ENCODE measurements around the gene RPS3A.

The RPS3A gene

GRCh38 chr4:151099976-151100417, 569 bp downstream of the RPS3A start:
- peak overlapping the region; percentile 98 for H3K27ac ChIP-seq
- TF ChIP-seq CTCF (conservative IDR thresholded peaks at IDR 0.05) (no peak), ZFX (IDR thresholded peaks at IDR 0.05) (no peak; the same call in 1 of the 2 replicates)

GRCh38 chr4:151100531-151100930, 1.1 kb downstream of the RPS3A start:
- peak overlapping the region; percentile 98 for H3K27ac ChIP-seq
- TF ChIP-seq CTCF (conservative IDR thresholded peaks at IDR 0.05) = no peak
- TF ChIP-seq ZFX (IDR thresholded peaks at IDR 0.05) = no peak

DNA sequence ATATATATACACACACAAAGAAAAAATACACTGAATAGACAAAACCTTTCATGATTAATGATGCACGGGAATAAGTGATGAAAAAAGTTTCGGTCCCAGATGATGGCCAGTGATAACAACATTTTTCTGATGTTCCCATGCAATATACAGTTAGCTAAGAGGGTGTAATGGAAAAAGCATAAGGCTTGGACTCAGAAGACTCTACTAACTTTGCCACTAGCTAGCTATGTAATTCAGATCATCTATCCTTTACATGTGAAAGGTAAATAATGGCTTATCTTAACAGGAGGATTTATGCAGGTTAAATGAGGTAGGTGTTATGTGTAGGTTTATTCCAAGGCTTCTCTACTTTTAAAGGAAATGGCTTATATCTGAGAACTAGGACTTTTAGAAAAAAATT, 4.3 kb downstream of the RPS3A start:
- TF ChIP-seq CTCF (conservative IDR thresholded peaks at IDR 0.05) = no peak
- TF ChIP-seq ZFX (IDR thresholded peaks at IDR 0.05) = no peak
- no peak overlapping the region for H3K27ac ChIP-seq

DNA sequence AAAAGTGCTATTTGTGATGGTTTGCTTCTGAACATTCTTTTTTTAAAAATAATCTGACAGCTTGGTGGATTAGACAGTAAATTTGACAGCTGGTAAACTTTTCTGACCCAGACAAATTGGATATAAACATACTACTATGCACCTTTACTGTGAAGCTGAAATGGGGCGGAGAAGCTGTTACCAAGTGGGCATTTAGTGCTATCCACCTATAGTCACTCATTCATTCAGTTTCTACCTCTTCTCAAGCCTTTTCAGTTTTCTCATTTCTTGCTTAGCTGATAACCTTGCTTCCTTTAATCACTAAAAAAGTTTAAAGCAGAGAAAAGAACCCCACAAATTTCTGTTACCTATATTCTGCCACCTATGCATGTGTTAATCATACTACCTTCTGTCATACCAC, 5.2 kb downstream of the RPS3A start:
- H3K27ac ChIP-seq = no peak overlapping the region
- TF ChIP-seq CTCF (conservative IDR thresholded peaks at IDR 0.05) (no peak), ZFX (IDR thresholded peaks at IDR 0.05) (no peak)

- TF ChIP-seq CTCF (conservative IDR thresholded peaks at IDR 0.05) = no peak
- TF ChIP-seq ZFX (IDR thresholded peaks at IDR 0.05) = no peak
- no peak overlapping the region for H3K27ac ChIP-seq
Observed at GRCh38 chr4:151105454-151106032, 6.1 kb downstream of the RPS3A start.

GRCh38 chr4:151107063-151107462, 7.6 kb downstream of the RPS3A start:
- TF ChIP-seq ZFX (IDR thresholded peaks at IDR 0.05) = no peak
- TF ChIP-seq CTCF (conservative IDR thresholded peaks at IDR 0.05) = no peak
- H3K27ac ChIP-seq = no peak overlapping the region

- H3K27ac ChIP-seq = no peak overlapping the region
- no peak for TF ChIP-seq CTCF (conservative IDR thresholded peaks at IDR 0.05)
Observed at GRCh38 chr4:151110236-151110635, 10.8 kb downstream of the RPS3A start.

All from C4-2B (cell line).